HuH-7.5 (cell line): ENCODE data around the gene LIMS1.
"Not testable (repeated sequence)": the region's sequence is repeated elsewhere in the genome, so short reads cannot be mapped to it uniquely, and the experiment has no call there.

Source experiments
- DNase-seq: peaks from one replicate; pipeline ENCODE4 v3.0.0; 2011; ENCODE audit warnings: low spot score

The LIMS1 gene

GRCh38 chr2:108635630-108636354 lies 101.5 kb downstream of the LIMS1 start:
- DNase-seq, result no peak

GRCh38 chr2:108637304-108637669 lies 103.0 kb downstream of the LIMS1 start:
- DNase-seq, result no peak

- DNase-seq, result no peak
Observed at GRCh38 chr2:108640731-108641130, 106.5 kb downstream of the LIMS1 start.

- DNase-seq, result no peak
Observed at GRCh38 chr2:108641756-108642155, 107.5 kb downstream of the LIMS1 start.

- DNase-seq, result no peak
Observed at GRCh38 chr2:108643261-108643849, 109.1 kb downstream of the LIMS1 start.

- not testable (repeated sequence) for DNase-seq
Observed at GRCh38 chr2:108643862-108644261, 109.6 kb downstream of the LIMS1 start.

- not testable (repeated sequence) for DNase-seq
Observed at GRCh38 chr2:108644446-108644845, 110.2 kb downstream of the LIMS1 start.

GRCh38 chr2:108648796-108649195 lies 114.5 kb downstream of the LIMS1 start:
- not testable (repeated sequence) for DNase-seq

- DNase-seq, result not testable (repeated sequence)
Observed at GRCh38 chr2:108650465-108650864, 116.2 kb downstream of the LIMS1 start.

GRCh38 chr2:108651468-108651867 lies 117.2 kb downstream of the LIMS1 start:
- not testable (repeated sequence) for DNase-seq

- not testable (repeated sequence) for DNase-seq
Observed at GRCh38 chr2:108652187-108652931, 118.1 kb downstream of the LIMS1 start.

- not testable (repeated sequence) for DNase-seq
Observed at GRCh38 chr2:108653425-108653824, 119.2 kb downstream of the LIMS1 start.

- not testable (repeated sequence) for DNase-seq
Observed at GRCh38 chr2:108653849-108654248, 119.6 kb downstream of the LIMS1 start.

GRCh38 chr2:108654521-108655125 lies 120.4 kb downstream of the LIMS1 start:
- DNase-seq, result not testable (repeated sequence)

GRCh38 chr2:108655270-108655669 lies 121.0 kb downstream of the LIMS1 start:
- DNase-seq, result not testable (repeated sequence)

GRCh38 chr2:108656282-108656681 lies 122.0 kb downstream of the LIMS1 start:
- DNase-seq, result not testable (repeated sequence)

GRCh38 chr2:108657517-108657916 lies 123.2 kb downstream of the LIMS1 start:
- DNase-seq, result not testable (repeated sequence)

- not testable (repeated sequence) for DNase-seq
Observed at GRCh38 chr2:108658553-108658952, 124.3 kb downstream of the LIMS1 start.

GRCh38 chr2:108661493-108661892 lies 127.2 kb downstream of the LIMS1 start:
- not testable (repeated sequence) for DNase-seq

- not testable (repeated sequence) for DNase-seq
Observed at GRCh38 chr2:108662207-108662612, 127.9 kb downstream of the LIMS1 start.

- DNase-seq, result not testable (repeated sequence)
Observed at GRCh38 chr2:108663346-108663745, 129.1 kb downstream of the LIMS1 start.

- not testable (repeated sequence) for DNase-seq
Observed at GRCh38 chr2:108664089-108664488, 129.8 kb downstream of the LIMS1 start.
